CD4-positive, alpha-beta T cell treated with Interferon alpha-2 for 1 hour (primary cell): ENCODE measurements around the gene NFU1.
"Not testable (repeated sequence)": the region's sequence is repeated elsewhere in the genome, so short reads cannot be mapped to it uniquely, and the experiment has no call there.

ENCODE experiments used
- DNase-seq, 2 donors: peaks; one replicate each; pipeline ENCODE4 v3.0.0-alpha.2; 2020 to 2022

Gene NFU1

GRCh38 chr2:69449906-69450305 lies 12.7 kb upstream of the NFU1 start:
- DNase-seq: no peak

- DNase-seq: not testable (repeated sequence)
Measured at GRCh38 chr2:69443673-69444072, 6.4 kb upstream of the NFU1 start.

GRCh38 chr2:69439499-69439898 lies 2.3 kb upstream of the NFU1 start:
- peak in 1 of 2 donors; percentile 36 for DNase-seq

GRCh38 chr2:69438580-69438979 lies 1.3 kb upstream of the NFU1 start:
- no peak for DNase-seq

GRCh38 chr2:69437751-69438154 lies 518 bp upstream of the NFU1 start:
- DNase-seq: no peak

- DNase-seq: no peak
Measured at GRCh38 chr2:69436596-69436937, 668 bp downstream of the NFU1 start.

GRCh38 chr2:69434753-69435152 lies 2.5 kb downstream of the NFU1 start:
- no peak for DNase-seq

- DNase-seq: no peak
Measured at GRCh38 chr2:69429491-69430183, 7.6 kb downstream of the NFU1 start.

GRCh38 chr2:69428981-69429380 lies 8.3 kb downstream of the NFU1 start:
- DNase-seq: no peak

- DNase-seq: no peak
Measured at GRCh38 chr2:69424419-69424818, 12.8 kb downstream of the NFU1 start.

- DNase-seq: no peak
Measured at GRCh38 chr2:69422198-69422597, 15.0 kb downstream of the NFU1 start.

- not testable (repeated sequence) for DNase-seq
Measured at GRCh38 chr2:69419111-69419510, 18.1 kb downstream of the NFU1 start.

GRCh38 chr2:69416147-69416546 lies 21.1 kb downstream of the NFU1 start:
- no peak for DNase-seq

- no peak for DNase-seq
Measured at GRCh38 chr2:69411120-69411519, 26.1 kb downstream of the NFU1 start.

- no peak for DNase-seq
Measured at GRCh38 chr2:69405306-69405705, 31.9 kb downstream of the NFU1 start.

- DNase-seq: no peak
Measured at GRCh38 chr2:69400121-69400520, 37.1 kb downstream of the NFU1 start.

- DNase-seq: no peak
Measured at GRCh38 chr2:69397234-69397633, 40.0 kb downstream of the NFU1 start.

GRCh38 chr2:69395866-69396265 lies 41.4 kb downstream of the NFU1 start:
- no peak for DNase-seq

- no peak for DNase-seq
Measured at GRCh38 chr2:69393963-69394362, 43.3 kb downstream of the NFU1 start.

- peak; percentile 4 to 18 for DNase-seq
Measured at GRCh38 chr2:69390471-69390870, 46.8 kb downstream of the NFU1 start.

- no peak for DNase-seq
Measured at GRCh38 chr2:69390001-69390400, 47.2 kb downstream of the NFU1 start.

GRCh38 chr2:69389271-69389670 lies 48.0 kb downstream of the NFU1 start:
- DNase-seq: no peak

- DNase-seq: no peak
Measured at GRCh38 chr2:69387770-69388481, 49.3 kb downstream of the NFU1 start.
